AG10803 (cell line): Measurements from ENCODE around the gene SLC17A5.
A peak's percentile ranks its signal among the peaks of the same experiment; 100 is the strongest.

Experiments
- DNase-seq: peaks from one replicate; pipeline ENCODE4 v3.0.0; 2010; ENCODE audit warnings: low read depth
- H3K4me3 ChIP-seq: 2 replicates; pipeline ENCODE4 v1.5.1; 2011; ENCODE audit warnings: mild to moderate bottlenecking, low read length, control low read depth
- TF ChIP-seq, protein P1 (sequence below): conservative IDR thresholded peaks from 2 replicates; pipeline ENCODE4 v1.5.1; 2011; ENCODE audit warnings: mild to moderate bottlenecking, low read length, control low read depth, inconsistent platforms

The SLC17A5 gene

DNA sequence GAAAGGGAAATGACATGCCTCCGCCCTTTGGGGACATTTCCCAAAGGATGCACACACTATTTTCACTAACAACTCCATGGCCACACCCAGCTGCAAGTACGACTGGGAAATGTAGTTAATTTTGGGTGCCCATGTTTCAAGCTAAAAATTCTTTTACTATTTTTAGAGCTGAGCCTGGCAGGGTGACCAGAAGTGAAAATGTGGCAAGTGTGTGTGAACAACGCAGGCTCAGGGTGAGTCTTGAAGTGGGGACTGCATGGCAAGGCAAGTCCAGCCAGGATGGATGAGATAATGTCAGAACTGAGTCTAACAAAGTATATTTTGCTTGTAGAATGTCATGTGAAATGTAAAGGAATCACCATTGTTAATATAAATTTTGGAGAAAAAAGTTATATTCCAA lies 25.2 kb upstream of the SLC17A5 start:
- TF ChIP-seq, protein P1, sequence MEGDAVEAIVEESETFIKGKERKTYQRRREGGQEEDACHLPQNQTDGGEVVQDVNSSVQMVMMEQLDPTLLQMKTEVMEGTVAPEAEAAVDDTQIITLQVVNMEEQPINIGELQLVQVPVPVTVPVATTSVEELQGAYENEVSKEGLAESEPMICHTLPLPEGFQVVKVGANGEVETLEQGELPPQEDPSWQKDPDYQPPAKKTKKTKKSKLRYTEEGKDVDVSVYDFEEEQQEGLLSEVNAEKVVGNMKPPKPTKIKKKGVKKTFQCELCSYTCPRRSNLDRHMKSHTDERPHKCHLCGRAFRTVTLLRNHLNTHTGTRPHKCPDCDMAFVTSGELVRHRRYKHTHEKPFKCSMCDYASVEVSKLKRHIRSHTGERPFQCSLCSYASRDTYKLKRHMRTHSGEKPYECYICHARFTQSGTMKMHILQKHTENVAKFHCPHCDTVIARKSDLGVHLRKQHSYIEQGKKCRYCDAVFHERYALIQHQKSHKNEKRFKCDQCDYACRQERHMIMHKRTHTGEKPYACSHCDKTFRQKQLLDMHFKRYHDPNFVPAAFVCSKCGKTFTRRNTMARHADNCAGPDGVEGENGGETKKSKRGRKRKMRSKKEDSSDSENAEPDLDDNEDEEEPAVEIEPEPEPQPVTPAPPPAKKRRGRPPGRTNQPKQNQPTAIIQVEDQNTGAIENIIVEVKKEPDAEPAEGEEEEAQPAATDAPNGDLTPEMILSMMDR: no peak
- no peak overlapping the region for H3K4me3 ChIP-seq
- peak; percentile 22 for DNase-seq

GRCh38 chr6:73675466-73676098 lies 21.8 kb upstream of the SLC17A5 start:
- DNase-seq: peak; percentile 69
- H3K4me3 ChIP-seq: no peak overlapping the region
- TF ChIP-seq, protein P1: peak; percentile 97

DNA sequence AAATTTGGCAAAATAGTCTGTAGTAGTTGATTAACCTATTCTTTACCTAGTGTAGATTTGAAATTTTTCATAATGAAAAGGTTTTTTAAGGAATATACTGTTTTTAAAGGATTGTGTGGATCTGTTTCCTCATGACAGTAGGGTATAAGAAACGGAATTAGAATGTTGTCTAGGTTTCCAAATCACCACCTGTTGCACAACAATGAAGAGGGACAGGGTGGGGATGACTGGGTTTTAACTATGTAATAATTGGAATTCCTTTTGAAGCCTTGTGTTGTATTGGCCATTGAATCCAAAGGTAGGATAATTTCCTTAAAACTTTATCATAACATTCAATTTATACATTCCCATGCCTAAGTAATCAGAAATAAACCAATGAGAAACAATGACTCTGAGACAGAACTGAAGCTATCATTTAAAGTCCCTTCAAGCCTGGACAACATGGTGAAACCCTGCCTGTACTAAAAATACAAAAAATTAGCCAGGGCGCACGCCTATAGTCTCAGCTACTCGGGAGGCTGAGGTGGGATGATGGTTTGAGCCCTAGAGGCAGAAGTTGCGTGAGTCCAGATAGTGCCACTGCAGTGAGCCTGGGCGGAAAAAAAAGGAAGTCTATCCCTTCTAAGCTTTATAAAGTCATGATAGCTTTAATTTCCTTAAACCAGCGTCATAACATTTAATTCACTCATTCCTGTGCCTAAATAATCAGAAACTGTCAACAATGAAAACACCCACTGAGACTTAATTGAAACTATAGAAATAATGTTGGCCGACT lies 18.3 kb upstream of the SLC17A5 start:
- no peak overlapping the region for H3K4me3 ChIP-seq
- TF ChIP-seq, protein P1: no peak
- DNase-seq: peak; percentile 11

- no peak overlapping the region for H3K4me3 ChIP-seq
- no peak for DNase-seq
- TF ChIP-seq, protein P1: no peak
These were observed 15.2 kb upstream of the SLC17A5 start for GRCh38 chr6:73669005-73669404.

- H3K4me3 ChIP-seq: no peak overlapping the region
- no peak for DNase-seq
- TF ChIP-seq, protein P1: no peak
These were observed 14.0 kb upstream of the SLC17A5 start for GRCh38 chr6:73667798-73668197.

GRCh38 chr6:73666393-73666792 lies 12.6 kb upstream of the SLC17A5 start:
- peak; percentile 6 for DNase-seq
- TF ChIP-seq, protein P1: no peak
- H3K4me3 ChIP-seq: no peak overlapping the region
